A549 (cell line): ENCODE data around the gene SLC16A12.

ENCODE experiments used
- KDM1A ChIP-seq: fragments of 200-600 bp; sonication (generic); IDR thresholded peaks from 2 replicates; pipeline ENCODE4 v1.6.1; 2016; ENCODE audit warnings: low read depth, mild to moderate bottlenecking
- RFX5 ChIP-seq: fragments of 450-650 bp; IDR thresholded peaks from 2 replicates; pipeline ENCODE4 v1.7.1; 2014; ENCODE audit warnings: antibody characterized with exemption, mild to moderate bottlenecking, moderate library complexity

GRCh38 chr10:89521368-89521767 is 14.0 kb downstream of the SLC16A12 start:
- no peak for TF ChIP-seq RFX5
- TF ChIP-seq KDM1A, result no peak
